GM21515 (cell line): Measurements from ENCODE around the gene ATP6V0E2.

Experiments used
- ATAC-seq: cut with Tn5 transposase; IDR thresholded peaks from one replicate; pipeline ENCODE4 v1.9.1; 2021; ENCODE audit not compliant: unreplicated experiment

ATP6V0E2 gene

GRCh38 chr7:149861728-149862045 is 12.1 kb upstream of the ATP6V0E2 start:
- no peak for ATAC-seq

DNA sequence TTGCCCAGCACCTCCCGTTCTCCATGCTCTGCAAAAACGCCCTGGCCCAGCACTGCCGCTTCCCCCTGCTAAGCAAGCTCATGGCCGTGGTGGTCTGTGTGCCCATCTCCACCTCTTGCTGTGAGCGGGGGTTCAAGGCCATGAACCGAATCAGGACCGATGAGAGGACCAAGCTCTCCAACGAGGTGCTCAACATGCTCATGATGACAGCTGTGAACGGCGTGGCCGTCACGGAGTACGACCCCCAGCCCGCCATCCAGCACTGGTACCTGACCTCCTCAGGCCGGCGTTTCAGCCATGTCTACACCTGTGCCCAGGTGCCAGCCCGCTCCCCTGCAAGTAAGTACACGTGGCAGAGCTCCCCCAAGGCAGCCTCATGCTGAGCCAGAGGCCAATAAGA is 11.6 kb upstream of the ATP6V0E2 start:
- no peak for ATAC-seq

DNA sequence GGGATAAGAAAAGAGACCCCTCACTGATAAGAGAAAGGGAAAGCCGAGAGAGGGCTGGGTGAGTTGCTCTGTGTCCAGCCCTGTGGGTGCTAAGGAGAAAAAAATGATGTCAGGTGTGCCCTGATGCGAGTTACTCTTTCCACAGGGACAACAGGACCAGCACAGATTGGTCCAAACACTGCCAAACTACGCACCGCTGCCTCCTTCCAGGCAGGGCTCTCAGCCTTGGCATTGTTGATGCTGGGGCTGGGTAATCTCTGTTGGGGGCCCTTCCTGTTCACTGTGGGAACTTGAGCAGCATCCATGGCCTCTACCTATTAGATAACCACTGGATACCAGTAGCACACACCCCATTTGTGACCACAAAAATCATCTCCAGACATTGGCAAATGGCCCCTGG is 10.3 kb upstream of the ATP6V0E2 start:
- ATAC-seq, result no peak

- no peak for ATAC-seq
Measured at GRCh38 chr7:149864023-149864422, 9.7 kb upstream of the ATP6V0E2 start.

DNA sequence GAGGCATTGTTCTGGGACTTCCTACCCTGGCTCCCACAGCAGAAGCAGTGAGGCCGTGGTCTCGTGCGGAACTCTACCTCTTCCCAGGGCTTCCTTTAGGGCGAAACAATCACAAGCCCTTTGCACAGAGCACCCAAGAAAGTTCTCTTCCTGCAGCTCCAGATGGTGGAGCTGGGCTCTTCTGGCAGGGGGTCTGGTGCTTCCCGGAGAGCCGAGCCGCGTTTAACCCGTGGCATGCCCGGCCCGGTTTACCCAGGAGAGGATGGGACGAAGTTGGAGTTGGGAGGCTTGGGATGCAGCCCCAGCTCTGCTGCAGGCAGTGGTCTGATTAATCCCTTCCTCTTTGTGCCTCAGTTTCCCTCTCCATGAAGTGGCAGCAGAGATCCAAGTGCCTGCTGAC is 9.0 kb upstream of the ATP6V0E2 start:
- no peak for ATAC-seq

DNA sequence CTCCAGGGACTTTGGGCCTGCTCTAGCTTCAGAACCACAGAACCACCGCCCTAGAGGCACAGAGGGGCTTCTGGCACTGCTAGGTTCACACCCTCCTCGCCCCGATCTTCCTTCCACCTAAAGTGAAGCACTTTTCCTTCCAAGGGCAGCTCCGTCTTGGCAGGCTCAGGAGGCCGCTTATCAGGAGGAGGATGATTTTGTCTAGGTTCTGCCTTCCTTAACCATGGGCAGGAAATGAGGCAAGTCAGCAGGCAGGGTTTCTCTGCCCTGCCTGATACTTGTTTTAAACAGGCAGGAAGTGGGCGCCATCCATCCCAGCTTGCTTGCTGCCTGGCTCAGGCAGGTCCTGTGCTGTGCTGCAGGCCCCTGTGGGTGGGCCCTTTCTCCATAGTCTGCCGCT is 8.3 kb upstream of the ATP6V0E2 start:
- no peak for ATAC-seq

- ATAC-seq, result no peak
Measured at GRCh38 chr7:149866139-149866778, 7.5 kb upstream of the ATP6V0E2 start.

GRCh38 chr7:149866779-149867447 is 6.9 kb upstream of the ATP6V0E2 start:
- no peak for ATAC-seq

DNA sequence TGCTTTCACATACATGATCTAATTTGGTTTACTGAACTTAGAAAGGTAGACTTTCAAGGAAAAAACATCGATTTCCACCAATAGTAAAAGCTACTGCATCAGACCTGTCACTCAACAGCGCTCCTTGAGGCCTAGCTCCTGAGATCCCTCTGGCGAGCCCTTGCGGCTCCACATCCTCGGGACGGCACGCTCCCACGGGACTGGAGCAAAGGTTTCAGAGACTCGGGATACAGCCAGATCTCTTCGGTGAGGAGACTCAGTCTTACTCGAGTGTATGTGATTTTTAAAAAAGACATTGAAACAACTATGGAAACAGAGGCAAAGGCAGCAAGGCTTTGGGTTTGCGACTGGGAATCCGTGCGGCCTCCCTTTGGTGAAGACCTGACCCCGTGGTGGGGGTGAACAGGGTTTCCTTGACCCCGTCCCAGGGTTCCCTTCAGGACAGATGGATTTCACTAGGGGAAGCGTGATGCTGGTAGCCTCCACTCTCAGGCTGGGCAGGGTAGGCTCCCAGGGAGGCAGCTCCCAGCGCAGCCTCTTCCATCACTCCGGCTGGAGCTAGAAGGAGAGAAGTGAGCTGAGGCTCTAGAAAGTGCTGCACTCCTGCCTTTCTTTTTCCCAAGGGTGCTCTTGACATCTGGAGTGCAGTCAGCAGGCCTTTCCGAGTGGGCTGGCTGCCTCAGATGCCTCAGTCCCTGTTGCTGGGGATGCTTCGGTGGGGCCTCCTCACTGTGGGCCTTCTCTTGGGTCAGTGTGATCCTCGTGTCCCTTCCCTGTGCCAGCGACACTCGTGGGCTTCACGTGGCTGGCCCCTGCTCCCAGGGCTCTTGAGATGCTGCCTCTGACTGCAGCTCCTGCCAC is 5.8 kb upstream of the ATP6V0E2 start:
- no peak for ATAC-seq

DNA sequence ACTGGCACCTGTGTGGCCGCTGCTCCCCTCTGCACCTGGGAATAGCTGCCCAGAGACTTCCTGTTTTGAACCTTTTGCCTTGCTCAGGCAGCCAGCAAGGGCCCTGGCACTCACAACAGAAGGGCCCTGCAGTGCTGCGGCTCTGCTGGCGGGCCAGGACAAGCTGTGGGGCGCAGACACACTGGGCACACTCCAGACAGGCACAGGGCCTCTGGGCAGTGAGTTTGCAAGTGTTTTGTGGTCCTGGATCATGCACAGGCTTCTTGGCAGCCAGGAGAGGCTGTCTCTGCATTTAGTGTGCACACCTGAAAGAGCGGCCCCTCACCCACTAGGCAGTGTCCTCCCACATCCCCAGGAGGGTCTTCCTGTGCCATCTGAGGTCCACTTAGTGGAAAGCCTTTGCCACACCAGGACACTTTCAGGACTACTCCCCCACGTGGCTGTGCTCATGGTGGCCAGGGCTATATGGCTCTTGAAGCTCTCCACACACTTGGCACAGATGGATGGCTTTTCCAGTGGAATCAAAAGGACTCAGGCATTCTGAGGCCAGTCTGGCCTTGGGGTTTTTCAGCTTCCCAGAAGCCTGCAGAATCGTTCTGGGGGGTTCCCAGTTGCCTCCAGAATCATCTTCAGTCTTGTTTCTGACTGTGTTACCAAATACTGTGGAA is 5.0 kb upstream of the ATP6V0E2 start:
- ATAC-seq, result no peak

GRCh38 chr7:149869291-149869650 is 4.5 kb upstream of the ATP6V0E2 start:
- ATAC-seq, result no peak

DNA sequence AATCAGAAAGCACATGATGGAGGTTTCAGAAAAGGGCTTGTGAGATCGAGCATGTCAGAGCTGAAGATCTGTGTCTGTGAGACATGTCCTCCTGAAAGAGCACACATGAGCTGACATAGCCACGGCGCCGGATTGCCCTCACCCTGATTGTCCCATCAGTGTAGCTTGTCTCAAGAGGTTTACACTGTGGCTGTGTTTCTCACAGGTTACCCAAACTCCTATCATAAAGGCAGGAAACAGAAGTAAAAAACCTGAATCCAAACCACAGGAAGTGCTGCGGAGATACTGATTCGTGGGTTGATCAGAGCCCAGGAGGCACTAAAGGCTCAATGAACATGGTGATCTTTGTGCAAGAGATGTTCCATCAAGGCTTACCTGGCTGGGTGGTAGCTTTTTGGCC is 3.9 kb upstream of the ATP6V0E2 start:
- ATAC-seq, result no peak

DNA sequence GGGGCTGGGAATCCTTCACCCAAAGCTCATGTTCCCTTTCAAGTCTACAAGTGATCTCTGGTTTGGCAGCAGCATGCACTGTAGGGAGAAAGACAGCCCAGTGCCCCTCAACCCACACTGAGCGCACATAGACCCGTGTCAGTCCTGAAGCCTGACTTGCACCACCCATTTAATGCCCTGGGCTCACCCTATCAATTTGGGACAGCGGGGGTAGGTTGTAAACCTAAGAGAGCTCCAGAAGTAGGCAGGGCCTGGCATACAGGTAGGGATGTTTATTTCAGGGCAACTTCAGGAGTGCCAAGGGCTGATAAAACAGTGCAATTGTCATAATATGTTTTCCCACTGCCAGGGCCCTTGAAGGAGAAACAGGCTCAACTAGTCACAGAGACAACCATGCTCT is 3.5 kb upstream of the ATP6V0E2 start:
- no peak for ATAC-seq

- no peak for ATAC-seq
Measured at GRCh38 chr7:149870701-149871483, 2.9 kb upstream of the ATP6V0E2 start.

DNA sequence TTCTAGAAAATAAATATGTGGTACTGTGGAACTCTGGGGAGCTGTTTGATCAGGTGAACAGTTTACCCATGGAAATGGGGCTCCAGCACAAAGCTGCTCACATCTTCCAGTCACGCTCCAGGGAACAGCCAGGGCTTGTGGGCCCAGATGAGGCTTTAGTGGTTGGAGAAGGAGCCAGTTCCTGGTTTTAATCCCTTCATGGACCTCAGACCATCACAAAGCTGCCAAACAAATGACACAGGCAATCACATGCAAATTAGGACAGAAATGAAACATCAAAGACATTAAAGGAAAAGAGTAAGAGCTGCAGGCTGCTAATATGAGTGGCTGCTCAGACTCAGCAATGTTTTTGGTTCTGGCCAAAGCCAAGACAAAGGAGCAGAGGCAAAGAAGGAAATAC is 2.2 kb upstream of the ATP6V0E2 start:
- no peak for ATAC-seq

DNA sequence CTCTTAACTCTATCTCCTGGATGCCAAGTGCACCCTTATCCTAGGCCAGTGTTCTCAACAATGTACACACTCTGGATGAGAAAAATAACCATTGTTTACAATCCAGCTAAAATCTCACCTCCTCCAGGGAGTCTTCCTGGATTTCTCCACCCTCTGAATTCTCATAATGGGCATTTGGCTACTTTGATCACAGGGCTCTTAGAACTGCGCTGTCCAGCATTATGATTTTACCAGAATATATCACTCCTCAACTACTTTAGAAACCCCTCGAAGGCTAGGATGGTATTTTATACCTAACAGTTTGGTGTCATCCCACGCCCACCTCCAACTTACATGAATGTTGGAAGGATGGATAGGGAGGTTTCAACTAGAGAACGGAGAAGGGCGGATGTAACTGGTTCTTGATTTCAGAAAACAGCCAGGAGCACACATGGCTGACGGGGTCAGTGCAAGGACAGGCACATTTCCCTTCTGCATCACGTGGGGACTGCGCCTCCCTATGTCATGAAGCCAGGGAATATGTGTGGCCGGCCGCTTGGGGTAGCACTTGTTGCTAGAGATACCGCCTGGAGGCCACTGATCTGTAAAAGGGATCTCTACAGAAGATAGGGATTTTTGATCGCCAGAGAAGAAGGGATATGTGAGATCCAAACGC is 1.2 kb upstream of the ATP6V0E2 start:
- ATAC-seq, result no peak

- ATAC-seq, result peak; percentile 35
Measured at GRCh38 chr7:149873970-149874643, 338 bp downstream of the ATP6V0E2 start.

GRCh38 chr7:149874644-149875028 is 867 bp downstream of the ATP6V0E2 start:
- ATAC-seq, result no peak

GRCh38 chr7:149875396-149875795 is 1.6 kb downstream of the ATP6V0E2 start:
- ATAC-seq, result no peak
